A549 treated with Hydrocortisone at 1 μM for 4 hours (cell line): Measurements from ENCODE around the gene GRPEL1. TPM values are rescaled to one million over a fixed set of nuclear protein-coding genes. Genes with fewer than 3 reads are reported as not detected.

Experiments
- total RNA-seq: library from RNA; stranded (reverse); fragments of 200-300 nt; extraction: Qiagen RNA extraction; gene quantifications from 5 replicates; pipeline ENCODE4 v1.2.3, GENCODE V29; 2022

The GRPEL1 gene
- 61.1 to 67.6 TPM (median 64.2 TPM) in 5 replicates for total RNA-seq

DNA sequence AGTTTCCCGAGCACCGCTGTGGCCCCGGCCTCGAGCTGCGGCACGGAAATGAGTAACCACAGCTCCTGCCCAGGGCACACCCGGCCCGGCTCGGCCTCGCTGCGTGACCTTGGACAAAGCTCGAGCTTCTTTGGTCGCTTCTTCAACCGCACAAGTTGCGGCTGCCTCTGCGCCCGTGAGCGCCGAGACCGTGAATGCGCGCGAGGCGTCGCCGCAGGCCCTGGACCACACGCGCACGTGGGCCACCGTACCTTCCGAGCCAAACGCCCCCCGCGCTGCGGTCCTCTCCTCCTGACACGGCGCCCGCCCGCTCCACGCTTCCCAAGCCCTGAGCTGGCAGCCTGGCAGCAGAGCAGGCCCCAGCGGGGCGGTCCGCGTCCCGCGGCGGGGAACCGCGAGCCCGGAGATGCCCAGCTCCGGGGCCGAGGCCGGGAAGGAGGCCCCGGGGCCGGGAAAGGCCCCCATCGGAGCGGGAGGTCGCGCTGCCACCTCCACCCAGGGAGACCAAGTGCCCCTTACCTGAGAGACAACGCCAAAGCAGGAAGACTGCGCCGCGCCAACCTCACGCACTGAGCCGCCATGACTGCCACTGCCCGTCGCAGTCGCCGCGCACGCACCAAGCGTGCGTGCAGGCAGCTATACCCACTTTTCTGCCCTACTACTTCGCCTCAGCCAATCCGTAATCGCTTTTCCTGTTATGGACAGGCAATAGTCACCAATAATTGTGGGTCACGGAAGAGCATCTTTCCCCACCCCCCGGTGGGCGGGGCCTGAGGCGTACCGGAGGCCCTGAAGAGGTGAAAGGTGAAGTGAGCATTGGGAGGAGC lies at the start of gene GRPEL1:
Gene GRPEL1, minus strand, starts transcription at position 613 of the 827 bp plus-strand sequence. Its CDS starts 32 bp downstream, at position 581.

GRCh38 chr4:7043284-7044136 lies 24.4 kb downstream of the GRPEL1 start, which contains the start of gene TADA2B:
TSS of gene TADA2B (plus strand) at chr4:7043372. CDS start at chr4:7043580, 208 bp downstream.

Other genes starting within 250 kb of the GRPEL1 start
- 37.1 to 43.8 TPM (median 40.3 TPM) in 5 replicates for gene TBC1D14, start 158.2 kb downstream of the GRPEL1 start, total RNA-seq
- gene TADA2B, start 24.7 kb downstream of the GRPEL1 start, total RNA-seq: 15.7 to 17.5 TPM (median 16.4 TPM) in 5 replicates
- 3.0 to 5.8 TPM (median 4.4 TPM) in 5 replicates for gene SORCS2, start 124.5 kb upstream of the GRPEL1 start, total RNA-seq